ENCODE results near the gene SH2D7.

The SH2D7 gene

GRCh38 chr15:78092261-78093041 lies at the start of gene SH2D7:
SH2D7 (plus strand) TSS chr15:78092561; CDS start chr15:78092585, 24 bp downstream.
- DNase-seq: no peak

GRCh38 chr15:78044407-78045155 lies 47.8 kb upstream of the SH2D7 start:
- peak; percentile 88 for DNase-seq

- DNase-seq: no peak
Measured at GRCh38 chr15:78045189-78045588, 47.2 kb upstream of the SH2D7 start.

GRCh38 chr15:78046796-78047341 lies 45.5 kb upstream of the SH2D7 start:
- DNase-seq: peak; percentile 44

- DNase-seq: peak; percentile 90
Measured at GRCh38 chr15:78047761-78048627, 44.4 kb upstream of the SH2D7 start.

GRCh38 chr15:78048628-78048920 lies 43.8 kb upstream of the SH2D7 start:
- no peak for DNase-seq

GRCh38 chr15:78049691-78050440 lies 42.5 kb upstream of the SH2D7 start:
- peak; percentile 89 for DNase-seq

GRCh38 chr15:78050441-78050809 lies 41.9 kb upstream of the SH2D7 start:
- no peak for DNase-seq

- peak; percentile 20 for DNase-seq
Measured at GRCh38 chr15:78050826-78051225, 41.5 kb upstream of the SH2D7 start.

GRCh38 chr15:78051596-78051995 lies 40.8 kb upstream of the SH2D7 start:
- DNase-seq: no peak

- DNase-seq: peak; percentile 50
Measured at GRCh38 chr15:78052001-78052401, 40.4 kb upstream of the SH2D7 start.

GRCh38 chr15:78052545-78052944 lies 39.8 kb upstream of the SH2D7 start:
- DNase-seq: no peak

GRCh38 chr15:78054518-78054917 lies 37.8 kb upstream of the SH2D7 start:
- no peak for DNase-seq

- DNase-seq: no peak
Measured at GRCh38 chr15:78054966-78055365, 37.4 kb upstream of the SH2D7 start.

GRCh38 chr15:78055919-78056713 lies 36.2 kb upstream of the SH2D7 start:
- DNase-seq: peak; percentile 77

- peak; percentile 81 for DNase-seq
Measured at GRCh38 chr15:78056714-78057269, 35.6 kb upstream of the SH2D7 start.

- DNase-seq: no peak
Measured at GRCh38 chr15:78057803-78058202, 34.6 kb upstream of the SH2D7 start.

GRCh38 chr15:78058401-78058935 lies 33.9 kb upstream of the SH2D7 start:
- DNase-seq: no peak

- DNase-seq: peak; percentile 66
Measured at GRCh38 chr15:78059110-78059839, 33.1 kb upstream of the SH2D7 start.

GRCh38 chr15:78060232-78060631 lies 32.1 kb upstream of the SH2D7 start:
- DNase-seq: no peak
